Activated CD4-positive, CD25-positive, alpha-beta regulatory T cell treated with anti-CD3 and anti-CD28 coated beads, Interleukin-2, amount 50 U/mL, for 24 hours (primary cell): ENCODE data around the gene LARP1.
"Not testable (repeated sequence)": the region's sequence is repeated elsewhere in the genome, so short reads cannot be mapped to it uniquely, and the experiment has no call there.

Experiments
- ATAC-seq, 2 donors: fragments of 150-1000 bp; cut with Tn5 transposase; one replicate each; pipeline ENCODE4 v1.10.0; 2021; ENCODE audit warnings: mild to moderate bottlenecking in 1 of 2, moderate library complexity in 1 of 2

The LARP1 gene

DNA sequence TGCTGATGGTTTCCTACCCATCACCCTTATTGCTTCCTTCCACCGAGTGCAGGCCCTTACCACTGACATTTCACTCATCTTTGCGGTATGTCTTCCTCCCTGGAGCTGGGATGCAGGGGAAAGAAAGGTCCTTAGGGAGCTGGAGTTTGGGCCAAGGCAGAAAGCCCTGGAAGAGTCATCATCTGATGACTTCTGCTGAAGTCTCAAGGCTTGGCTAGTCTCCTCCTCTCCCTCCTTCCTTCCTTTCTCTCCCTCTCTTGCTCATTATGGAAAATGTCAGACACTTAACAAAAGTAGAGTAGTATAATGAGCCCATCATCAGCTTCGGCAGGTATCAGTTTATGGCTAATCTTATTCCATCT, 40.0 kb downstream of the LARP1 start:
- no peak for ATAC-seq

DNA sequence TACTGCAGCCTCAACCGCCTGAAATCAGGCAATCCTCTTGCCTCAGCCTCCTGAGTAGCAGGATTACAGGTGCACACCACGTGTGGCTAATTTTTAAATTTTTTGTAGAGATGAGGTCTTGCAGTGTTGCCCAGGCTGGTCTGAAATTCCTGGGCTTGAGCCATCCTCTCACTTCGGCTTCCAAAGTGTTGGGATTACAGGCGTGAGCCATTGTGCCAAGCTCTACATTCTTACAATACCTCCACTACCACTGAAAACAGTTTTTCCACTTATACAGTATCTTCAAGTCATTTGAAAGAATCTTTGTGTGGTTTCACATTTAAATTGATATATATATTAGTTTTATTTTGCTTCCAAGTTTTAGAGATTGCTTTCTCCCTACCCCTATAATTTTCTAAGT, 42.6 kb downstream of the LARP1 start:
- ATAC-seq: no peak

DNA sequence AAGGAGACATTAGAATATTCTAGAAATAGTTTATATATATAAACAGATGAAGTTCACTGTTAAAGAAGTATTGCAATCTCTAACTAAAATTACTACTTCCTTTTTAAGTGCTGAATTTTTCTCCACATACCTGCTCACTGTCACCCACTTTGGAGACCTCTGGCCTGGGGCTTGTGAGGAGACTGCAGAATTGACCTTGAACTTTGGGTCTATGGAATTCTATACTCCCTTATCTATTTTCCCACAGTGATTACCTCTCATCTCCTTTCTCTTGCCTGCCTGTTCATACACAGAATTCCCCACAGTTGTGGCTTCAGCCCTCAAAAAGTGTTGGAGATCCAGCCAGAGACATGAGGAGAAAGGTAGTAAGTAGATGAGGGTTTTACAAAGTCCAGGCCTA, 45.4 kb downstream of the LARP1 start:
- ATAC-seq: no peak

DNA sequence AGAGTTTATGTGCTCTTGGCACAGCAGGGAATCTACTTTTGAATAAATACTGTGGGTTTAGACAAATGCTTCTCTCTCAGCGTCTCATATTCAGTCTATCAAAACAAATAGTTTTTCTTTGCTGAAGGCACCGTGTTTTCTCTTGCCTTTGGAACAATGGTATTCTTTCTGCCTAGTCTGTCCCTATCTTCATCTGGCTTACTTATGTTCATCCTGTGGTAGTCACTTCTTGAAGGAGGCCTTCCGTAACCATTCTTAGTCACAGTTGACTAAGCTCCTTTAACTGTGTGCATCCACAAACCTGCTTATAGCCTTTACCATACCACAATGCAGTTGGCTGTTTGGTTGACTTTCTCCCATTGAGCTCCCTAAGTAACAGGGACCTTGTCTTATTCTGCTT, 45.9 kb downstream of the LARP1 start:
- ATAC-seq: no peak

DNA sequence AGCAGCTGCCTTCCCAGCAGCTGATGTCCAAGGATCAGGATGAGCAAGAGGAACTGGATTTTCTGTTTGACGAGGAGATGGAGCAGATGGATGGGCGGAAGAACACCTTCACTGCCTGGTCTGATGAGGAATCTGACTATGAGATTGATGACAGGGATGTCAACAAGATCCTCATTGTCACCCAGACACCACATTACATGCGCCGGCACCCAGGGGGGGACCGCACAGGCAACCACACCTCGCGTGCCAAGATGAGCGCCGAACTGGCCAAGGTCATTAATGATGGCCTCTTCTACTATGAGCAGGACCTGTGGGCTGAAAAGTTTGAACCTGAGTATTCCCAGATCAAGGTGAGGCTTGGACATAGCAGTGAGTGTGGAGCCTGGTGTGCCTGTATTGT, 46.9 kb downstream of the LARP1 start:
- ATAC-seq: no peak

DNA sequence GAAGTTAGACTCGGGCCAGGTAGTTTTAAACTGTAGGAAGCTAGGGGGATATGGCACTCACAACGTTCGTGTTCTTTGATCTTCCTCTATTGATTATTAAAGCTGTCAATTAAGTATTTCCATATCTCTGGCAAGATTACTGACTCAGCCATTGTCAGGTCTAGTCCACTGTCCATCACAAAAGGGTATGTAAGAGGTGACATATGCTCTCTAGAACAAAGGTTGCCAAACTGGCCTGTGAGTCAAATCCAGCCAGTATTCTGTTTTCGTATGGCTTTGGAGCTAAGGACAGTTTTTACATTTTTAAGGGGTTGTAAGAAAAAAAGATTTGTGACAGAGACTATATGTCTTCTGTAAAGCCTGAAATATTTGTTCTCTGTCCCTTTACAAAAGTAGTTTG, 51.0 kb downstream of the LARP1 start:
- ATAC-seq: no peak

DNA sequence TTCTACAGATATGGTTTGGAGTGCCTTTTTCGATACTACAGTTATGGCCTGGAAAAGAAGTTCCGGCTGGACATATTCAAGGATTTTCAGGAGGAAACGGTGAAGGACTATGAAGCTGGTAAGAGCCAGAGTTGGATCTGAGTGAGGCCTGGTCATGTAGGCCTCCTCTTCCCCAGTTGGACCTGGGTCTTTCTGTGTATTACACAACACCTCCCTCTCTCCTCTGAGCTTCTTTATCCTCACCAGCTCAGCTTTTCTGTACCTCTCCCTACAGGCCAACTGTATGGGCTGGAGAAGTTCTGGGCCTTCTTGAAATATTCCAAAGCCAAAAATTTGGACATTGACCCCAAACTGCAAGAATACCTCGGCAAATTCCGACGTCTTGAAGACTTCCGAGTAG, 56.1 kb downstream of the LARP1 start:
- no peak for ATAC-seq

DNA sequence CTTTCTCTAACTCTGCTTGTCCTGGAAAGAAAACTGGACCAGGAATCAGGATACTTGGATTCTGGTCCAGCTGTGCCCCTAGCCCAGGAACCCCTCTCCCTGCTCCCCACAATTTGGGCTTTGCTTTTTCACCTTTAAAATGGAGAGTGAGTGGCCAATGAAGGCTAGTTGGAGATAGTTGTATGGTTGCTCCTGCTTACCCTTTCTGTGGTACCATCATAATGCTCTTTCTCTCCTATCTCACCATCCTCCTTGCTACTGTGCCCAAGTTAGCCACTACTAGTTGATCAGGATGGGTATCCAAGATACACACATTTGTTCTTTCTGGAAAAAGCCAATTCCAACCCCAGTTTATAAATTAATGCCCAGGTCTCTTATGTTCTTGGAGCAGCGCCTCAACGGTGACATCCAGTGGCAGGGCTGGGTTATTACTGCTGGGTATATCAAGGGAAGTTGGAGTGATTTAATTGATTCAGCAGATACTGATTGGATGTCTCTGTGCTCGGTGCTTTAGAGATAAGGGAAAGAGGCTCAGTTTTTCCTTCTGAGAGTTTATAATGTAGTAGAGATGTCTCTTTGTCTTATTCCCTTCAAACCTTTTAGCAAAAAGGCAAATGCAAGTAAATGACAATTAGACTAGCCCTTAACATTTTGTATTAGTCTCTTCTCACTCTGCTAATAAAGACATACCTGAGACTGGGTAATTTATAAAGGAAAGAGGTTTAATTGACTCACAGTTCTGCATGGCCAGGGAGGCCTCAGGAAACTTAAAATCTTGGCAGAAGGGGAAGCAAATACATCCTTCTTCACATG, 56.7 kb downstream of the LARP1 start:
- peak; percentile 58 to 69 for ATAC-seq

DNA sequence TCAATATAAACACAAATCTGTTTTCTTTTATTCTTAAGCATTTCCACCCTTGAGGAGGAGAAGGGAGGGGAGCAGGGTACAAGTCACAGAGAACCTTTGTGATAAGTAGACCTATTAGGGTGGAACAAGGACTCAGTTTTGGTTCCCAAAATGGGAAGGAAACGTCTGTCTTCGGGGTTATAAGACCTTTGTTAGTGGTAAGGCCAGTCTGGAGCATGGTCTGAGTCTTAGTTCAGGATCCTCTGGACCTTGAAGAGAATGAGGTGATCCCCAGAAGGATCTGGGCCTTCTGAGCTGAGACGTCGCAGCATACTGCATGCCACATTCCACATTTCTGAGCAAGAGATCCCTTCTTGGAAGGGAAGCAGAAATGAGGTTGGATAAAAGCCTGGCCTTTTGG, 58.0 kb downstream of the LARP1 start:
- ATAC-seq: no peak

DNA sequence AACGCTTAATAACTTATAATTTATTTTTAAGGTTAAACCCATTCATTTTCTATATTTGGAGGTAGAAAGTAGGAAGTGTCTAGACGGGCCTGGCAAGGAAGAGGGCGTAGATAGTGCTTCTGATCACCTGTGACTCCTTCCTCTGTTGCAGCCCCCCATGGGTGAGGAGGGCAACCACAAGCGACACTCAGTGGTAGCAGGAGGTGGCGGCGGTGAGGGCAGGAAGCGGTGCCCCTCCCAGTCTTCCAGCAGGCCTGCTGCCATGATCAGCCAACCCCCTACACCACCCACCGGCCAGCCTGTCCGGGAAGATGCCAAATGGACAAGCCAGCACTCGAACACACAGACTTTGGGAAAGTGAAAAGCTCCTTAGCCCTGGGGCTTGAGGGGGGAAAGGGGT, 58.6 kb downstream of the LARP1 start:
- ATAC-seq: no peak

DNA sequence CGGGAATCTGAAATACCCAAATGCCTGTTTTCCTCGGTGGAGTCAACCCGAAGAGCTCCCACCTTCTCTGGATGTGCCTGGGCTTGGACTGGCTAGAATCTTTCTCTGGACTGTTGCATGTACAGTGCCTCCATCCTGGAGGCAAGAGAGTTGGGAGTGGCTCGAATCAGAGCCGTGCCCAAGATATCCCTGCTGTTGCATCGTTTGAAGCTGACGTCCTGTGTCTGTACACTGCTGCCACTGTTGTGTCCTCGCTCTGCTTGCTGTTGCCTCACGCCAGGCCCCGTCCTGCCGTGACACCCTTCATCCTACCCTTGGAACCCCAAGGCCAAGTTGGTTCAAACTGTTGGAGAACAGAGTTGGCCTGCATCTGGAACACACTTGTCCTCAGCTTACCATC, 59.8 kb downstream of the LARP1 start:
- no peak for ATAC-seq

DNA sequence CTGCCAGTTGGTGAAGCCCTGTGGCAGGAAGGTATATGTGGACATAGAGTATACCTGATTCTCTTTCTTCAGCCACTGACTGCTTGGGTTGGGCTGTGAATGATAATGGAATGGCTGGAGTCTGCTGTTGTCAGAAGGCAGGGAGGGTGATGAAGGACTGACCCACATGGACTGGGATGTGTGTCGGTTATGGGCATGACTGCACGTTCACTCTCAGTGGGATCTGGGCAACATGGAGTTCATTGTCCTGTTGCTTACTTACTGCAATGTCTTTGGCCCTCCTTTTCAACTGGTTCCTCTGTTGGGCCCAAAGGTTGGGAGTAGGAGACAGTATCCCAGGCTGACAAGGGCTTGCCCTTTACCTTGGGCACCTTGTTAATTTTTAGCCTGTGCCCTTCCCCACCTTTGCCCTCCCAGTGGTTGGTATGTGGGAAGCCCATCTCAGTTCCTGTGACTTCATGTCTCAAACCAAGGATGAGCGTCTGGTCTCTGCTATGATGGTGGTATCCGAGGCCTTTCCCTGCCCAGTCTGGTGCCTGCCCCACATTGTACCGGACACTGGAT, 60.6 kb downstream of the LARP1 start:
- no peak for ATAC-seq

DNA sequence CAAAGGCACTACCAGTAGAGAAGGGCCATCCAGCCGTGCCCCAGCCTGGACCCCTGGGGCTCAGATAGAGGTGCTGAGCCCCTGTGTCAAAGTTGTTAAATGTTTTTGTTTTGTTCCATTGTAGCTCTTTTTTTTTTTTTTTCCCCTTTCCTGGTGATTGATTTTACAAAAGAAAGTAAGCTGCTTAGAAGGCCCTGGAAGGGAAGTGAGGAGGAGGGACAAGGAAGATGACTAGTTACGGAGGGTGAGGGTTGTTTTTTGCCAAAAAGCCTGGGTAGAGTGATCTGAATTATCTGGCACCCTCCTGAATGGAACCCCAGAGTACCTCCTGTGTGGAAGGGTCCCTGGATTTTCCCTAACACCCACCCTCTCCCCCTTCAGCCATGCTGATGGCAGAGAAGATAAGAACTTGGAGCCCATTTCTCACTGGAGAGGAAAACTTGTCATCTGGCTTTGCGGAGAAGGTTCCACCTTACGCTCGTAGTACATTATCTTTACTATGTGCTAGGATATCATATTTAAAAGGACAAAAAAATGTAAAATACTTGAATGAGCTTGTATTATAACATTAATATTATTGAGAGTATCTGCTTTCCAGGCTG, 61.8 kb downstream of the LARP1 start:
- no peak for ATAC-seq

DNA sequence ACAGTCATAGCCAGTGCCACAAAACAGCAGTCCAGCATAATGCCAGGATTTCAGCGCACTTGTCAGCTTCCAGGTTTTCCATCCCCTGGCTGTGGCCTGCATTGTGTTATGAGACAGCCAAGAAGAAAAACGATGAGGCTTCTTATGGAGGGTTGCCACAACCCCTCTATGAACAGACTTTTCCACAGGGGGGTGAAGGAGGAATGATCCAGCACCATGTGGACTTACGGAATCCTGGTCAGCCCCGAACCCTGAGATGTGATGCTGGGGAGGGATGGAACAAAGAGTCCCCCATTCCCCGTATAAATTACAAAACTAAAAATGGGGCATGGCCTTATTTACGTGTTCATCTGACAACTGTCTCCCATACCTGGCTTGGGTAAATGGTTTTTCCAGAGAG, 62.6 kb downstream of the LARP1 start:
- ATAC-seq: no peak

DNA sequence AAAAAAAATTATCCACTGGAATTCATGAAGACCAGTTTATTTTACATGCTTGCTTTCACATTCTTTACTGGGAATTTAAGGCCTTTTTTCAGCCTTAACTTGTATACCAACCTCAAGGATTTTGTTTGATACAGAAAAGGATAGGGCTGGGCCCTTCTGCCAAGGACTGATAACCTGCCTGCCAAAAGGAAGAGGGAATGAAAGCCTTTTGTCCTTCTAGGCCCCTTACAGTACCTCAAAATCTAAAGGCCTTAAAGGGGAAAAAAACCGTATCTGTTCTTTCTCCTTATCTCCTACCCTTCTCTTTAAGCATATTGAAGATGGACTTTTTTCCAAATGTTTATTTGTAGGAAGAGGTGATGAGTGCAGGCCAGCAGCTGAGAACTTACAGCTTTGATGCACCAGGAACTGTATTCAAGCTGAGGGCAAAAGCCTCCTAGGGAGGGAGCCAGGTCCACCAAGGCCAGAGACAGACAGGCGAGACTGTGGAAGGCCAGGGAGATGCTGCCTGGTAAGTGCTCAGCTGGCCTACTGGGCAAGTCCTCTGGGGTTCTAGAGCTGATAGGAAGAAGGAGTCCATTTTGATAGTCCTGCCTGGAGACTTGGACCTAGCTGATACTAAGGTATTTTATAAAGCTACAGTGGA, 63.4 kb downstream of the LARP1 start:
- no peak for ATAC-seq

DNA sequence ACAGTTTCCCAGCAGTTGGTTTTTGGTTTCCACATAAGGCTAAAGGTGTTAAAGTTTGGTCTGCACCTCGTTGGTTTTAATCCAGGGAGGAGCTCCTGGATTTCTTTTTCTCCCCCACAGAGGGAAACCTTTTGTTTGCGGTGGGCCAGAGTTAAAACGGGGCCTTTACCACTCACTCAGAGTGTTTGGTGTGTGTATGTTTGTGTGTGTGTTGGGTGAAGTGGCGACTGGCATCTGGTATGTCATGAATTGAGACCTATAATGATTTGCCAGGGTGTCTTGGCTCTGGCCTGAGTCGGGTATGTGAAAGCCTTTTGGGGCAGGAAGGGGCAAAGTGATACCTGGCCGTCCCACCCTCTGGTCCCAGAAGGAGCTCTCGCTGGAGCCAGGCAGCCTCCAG, 64.4 kb downstream of the LARP1 start:
- no peak for ATAC-seq

DNA sequence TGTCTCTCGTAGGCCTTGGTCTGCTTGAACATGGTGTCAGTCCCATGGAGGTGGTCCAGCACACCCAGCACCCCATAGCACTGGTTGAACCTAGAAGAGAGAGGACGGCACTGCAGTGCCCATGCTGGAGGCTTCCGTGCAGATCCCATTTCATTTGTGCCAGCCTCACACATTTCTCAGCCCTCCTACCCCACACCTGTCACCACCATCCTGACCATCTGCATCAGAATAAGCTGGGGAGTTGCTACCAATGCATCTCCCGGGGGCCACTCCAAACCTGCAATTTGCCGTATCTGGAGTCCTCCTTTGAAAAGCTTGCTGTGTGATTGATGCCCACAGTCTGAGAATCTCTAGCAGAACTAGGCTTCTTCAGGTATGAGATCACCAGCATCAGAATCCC, 65.2 kb downstream of the LARP1 start:
- no peak for ATAC-seq

DNA sequence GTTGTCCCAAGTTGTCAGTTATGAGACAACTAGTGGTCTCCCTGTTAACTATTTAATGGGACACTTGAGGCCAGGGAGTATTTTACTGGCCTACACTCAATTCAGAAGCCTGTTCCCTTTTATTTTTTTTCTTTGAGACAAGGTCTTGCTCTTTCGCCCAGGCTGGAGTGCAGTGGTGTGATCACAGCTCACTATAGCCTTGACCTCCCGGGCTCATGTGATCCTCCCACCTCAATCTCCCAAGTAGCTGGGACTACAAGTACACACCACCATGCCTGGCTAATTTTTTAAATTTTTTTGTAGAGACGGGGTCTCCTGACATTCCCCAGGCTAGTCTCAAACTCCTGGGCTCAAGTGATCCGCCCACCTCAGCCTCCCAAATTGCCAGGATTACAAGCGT, 67.7 kb downstream of the LARP1 start:
- not testable (repeated sequence) for ATAC-seq

DNA sequence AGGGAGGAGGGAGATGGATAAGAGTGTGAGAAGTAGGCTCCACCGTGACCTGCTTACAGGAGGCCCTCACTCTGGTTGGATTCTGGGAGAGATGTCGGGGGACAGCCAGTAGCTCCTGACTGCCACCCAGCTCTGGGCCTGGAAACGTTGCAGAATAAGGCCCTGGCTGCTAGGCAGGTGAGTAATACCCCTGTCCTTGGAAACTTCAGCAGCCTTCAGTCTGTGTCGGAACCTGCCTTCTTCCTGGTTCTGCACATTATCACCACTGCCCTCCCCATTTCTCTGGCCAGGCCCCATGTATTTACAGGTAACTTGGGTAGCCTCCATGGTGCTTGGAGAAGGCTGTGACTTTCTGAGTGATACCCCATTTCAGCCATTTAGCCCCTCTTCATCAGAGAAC, 68.4 kb downstream of the LARP1 start:
- ATAC-seq: no peak

DNA sequence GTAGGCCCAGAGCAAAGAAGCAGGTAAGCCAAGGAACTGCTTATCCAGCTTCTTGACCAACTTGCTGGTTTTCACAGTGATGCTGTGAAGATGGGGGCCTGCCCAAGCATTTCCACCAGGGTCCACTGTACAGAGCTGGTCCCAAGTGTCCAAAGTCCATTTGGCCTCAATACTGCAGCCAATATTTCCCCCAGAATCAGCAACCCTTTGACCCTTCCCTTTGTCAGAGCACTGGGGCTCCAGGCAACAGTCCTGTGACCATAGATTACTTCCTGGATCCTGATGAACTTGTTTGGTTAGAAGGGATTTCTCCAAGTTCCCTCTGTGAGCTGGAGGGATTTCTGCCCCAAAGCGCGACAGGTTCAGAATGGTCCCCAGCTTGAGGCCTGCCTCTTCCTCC, 68.9 kb downstream of the LARP1 start:
- ATAC-seq: no peak

DNA sequence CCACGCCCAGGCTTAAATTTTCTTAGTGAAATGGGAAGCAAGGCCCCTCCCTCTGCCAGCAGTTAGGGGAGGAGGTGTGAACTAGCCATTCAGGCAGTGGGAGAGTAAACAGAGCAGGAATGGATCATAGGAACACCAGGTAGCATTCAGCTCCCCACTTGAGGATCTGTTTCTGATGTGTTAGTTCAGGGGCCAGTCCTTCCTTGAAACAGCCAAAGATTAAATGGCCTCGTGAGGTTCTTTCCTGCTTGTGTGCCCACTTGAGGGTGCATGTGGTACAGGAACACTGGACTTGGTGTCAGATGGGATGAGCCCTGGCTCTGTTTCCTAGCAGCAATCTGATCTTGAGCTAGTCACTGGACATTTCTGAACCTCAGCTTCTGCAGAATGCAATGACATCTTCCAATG, 74.0 kb downstream of the LARP1 start:
- ATAC-seq: no peak

DNA sequence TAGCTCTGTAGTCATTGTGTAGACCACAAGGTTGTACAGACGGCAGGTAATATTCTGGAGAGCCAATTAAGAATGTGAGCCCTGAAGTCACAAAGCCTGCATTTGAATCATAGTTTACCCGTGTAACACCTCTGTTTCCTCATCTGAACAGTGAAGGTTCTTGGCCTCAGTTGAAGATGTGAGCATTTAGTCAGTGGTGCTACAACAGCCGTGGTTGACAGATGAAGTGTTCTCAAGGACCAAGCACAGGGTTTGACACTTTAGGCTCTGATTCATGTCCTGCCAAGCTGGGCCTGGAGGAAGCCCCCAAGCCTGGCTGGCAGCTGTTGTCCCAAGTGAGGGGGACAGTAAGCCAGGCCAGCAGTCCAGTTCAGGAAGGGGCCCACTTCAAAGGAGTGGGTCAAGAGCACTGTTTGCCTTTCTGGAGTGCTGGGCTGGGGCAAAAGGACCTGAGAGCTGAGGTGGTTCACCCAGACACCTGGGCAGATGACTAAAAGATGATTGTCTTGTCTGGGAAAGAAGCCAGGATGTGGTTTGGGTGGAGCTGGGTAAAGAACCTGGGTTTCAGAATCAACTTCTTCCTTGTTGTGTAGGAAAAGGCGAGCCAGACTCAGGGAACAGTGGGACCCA, 74.5 kb downstream of the LARP1 start:
- peak; percentile 81 for ATAC-seq

DNA sequence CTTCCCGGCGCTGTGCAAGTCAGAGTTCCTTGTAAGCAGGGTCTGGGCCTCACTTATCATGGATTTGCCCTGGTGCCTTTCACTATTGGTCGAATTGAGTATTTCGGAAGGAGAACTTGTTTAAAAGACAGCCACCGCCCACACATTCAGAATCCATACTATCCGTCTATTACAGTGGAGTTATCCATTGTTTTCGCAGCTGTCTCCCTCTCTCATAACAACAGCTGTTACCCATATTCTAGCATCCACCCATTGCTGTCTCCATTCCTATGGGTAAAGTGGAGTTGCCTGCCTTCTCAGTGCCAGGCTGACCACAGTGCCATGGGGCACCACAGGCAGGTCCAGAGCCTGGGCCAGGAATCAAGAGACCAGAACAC, 75.0 kb downstream of the LARP1 start:
- no peak for ATAC-seq

DNA sequence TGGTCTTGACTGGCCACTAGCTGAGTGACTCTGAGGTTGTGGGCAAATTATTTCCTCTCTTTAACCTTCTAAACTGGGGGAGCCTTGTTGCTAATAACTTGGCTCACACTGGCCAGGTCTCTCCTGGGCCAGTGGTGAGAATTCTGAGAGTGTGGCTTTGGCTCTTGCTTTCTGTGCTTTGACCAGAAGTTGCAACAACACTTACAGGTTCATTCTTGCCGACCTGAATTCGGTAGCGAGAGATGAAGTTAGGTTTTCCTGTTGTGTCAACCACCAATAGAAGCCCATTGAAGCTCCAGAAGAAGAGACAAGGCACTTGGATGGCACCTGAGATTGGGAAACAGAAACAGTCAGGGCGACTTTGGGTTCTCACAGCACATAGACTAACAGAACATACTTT, 75.4 kb downstream of the LARP1 start:
- ATAC-seq: no peak
